IMR-90 (cell line): ENCODE measurements around the gene TUBG2. TPM values are rescaled to one million over a fixed set of nuclear protein-coding genes. Genes with fewer than 3 reads are reported as not detected.

Source experiments
- ATAC-seq: fragments of 200-7000 bp; cut with Tn5 transposase; 2 replicates; pipeline ENCODE4 v1.9.1; 2020; ENCODE audit warnings: low read depth, mild to moderate bottlenecking, moderate library complexity
- BruUV-seq: library from RNA; stranded (reverse); fragments of 400-500 nt; replicated peaks from 2 replicates; lab custom pipeline; 2021; lab: Mats Ljungman, UMichigan
- CTCF ChIA-PET: fragments of 300-600 bp; formaldehyde crosslinking; extraction: SDS; loops from one replicate; lab custom pipeline; 2021; ENCODE audit warnings: antibody characterized with exemption; lab: Yijun Ruan, JAX
- POLR2A ChIA-PET: fragments of 300-600 bp; sonication (Branson Sonifier 250); formaldehyde crosslinking; loops from one replicate; lab custom pipeline; 2022; ENCODE audit warnings: antibody characterized with exemption; ENCODE audit not compliant: unreplicated experiment; lab: Charles Lee
- DNase-seq: peaks from one replicate; pipeline ENCODE4 v3.0.0; 2013
- H2AFZ ChIP-seq: replicated peaks from 2 replicates; pipeline ENCODE3; 2013; ENCODE audit warnings: low read length, mild to moderate bottlenecking; ENCODE audit not compliant: poor library complexity
- H2AK5ac ChIP-seq: 2 replicates; pipeline ENCODE4 v1.6.1; 2013; ENCODE audit warnings: low read depth, low read length, inconsistent platforms
- H2AK9ac ChIP-seq: replicated peaks from 2 replicates; pipeline ENCODE3; 2013; ENCODE audit warnings: mild to moderate bottlenecking, low read depth, low read length, moderate library complexity; ENCODE audit not compliant: poor library complexity
- H2BK120ac ChIP-seq: 2 replicates; pipeline ENCODE4 v1.6.1; 2013; ENCODE audit warnings: low read depth, low read length, inconsistent platforms
- H2BK15ac ChIP-seq: 3 replicates; pipeline ENCODE4 v1.6.1; 2013; ENCODE audit warnings: low read depth, low read length, inconsistent platforms
- H2BK20ac ChIP-seq: 2 replicates; pipeline ENCODE4 v1.6.1; 2013; ENCODE audit warnings: low read depth, mild to moderate bottlenecking, inconsistent platforms, low read length, moderate library complexity
- H2BK5ac ChIP-seq: 2 replicates; pipeline ENCODE4 v1.6.1; 2013; ENCODE audit warnings: mild to moderate bottlenecking, low read depth, low read length, inconsistent platforms; ENCODE audit not compliant: poor library complexity, severe bottlenecking
- H3K14ac ChIP-seq: replicated peaks from 2 replicates; pipeline ENCODE4 v1.6.1; 2013; ENCODE audit warnings: low read depth, low read length, inconsistent platforms
- H3K18ac ChIP-seq: 2 replicates; pipeline ENCODE4 v1.6.1; 2013; ENCODE audit warnings: low read depth, low read length, control low read depth
- H3K23ac ChIP-seq: 2 replicates; pipeline ENCODE4 v1.6.1; 2013; ENCODE audit warnings: low read depth, low read length, inconsistent platforms
- H3K27ac ChIP-seq: 2 replicates; pipeline ENCODE4 v1.5.1; 2013; ENCODE audit warnings: mild to moderate bottlenecking, control low read depth, low read length; ENCODE audit not compliant: insufficient read depth
- H3K27me3 ChIP-seq: 2 replicates; pipeline ENCODE4 v1.6.1; 2013; ENCODE audit warnings: low read length; ENCODE audit not compliant: control insufficient read depth, insufficient read depth
- H3K36me3 ChIP-seq: 2 replicates; pipeline ENCODE4 v1.6.1; 2013; ENCODE audit warnings: low read length, mixed read lengths; ENCODE audit not compliant: control insufficient read depth, insufficient read depth
- H3K4ac ChIP-seq: 2 replicates; pipeline ENCODE4 v1.6.1; 2013; ENCODE audit warnings: low read depth, low read length, inconsistent platforms
- H3K4me1 ChIP-seq: 2 replicates; pipeline ENCODE4 v1.6.1; 2013; ENCODE audit warnings: low read length, mixed read lengths; ENCODE audit not compliant: control insufficient read depth, insufficient read depth
- H3K4me2 ChIP-seq: 2 replicates; pipeline ENCODE4 v1.6.1; 2013; ENCODE audit warnings: low read depth, mild to moderate bottlenecking, control low read depth, low read length, moderate library complexity
- H3K4me3 ChIP-seq: 2 replicates; pipeline ENCODE4 v1.5.1; 2013; ENCODE audit warnings: low read depth, mild to moderate bottlenecking, control low read depth, low read length, moderate library complexity; ENCODE audit not compliant: insufficient read depth
- H3K56ac ChIP-seq: 2 replicates; pipeline ENCODE4 v1.6.1; 2013; ENCODE audit warnings: low read length, inconsistent platforms; ENCODE audit not compliant: insufficient read depth; ENCODE audit errors: extremely low read depth
- H3K79me1 ChIP-seq, 2 experiments: 2 replicates each; pipeline ENCODE4 v1.6.1; 2013; ENCODE audit warnings: low read length in 2 of 2, inconsistent platforms in 1 of 2, low read depth in 1 of 2
- H3K9ac ChIP-seq: 2 replicates; pipeline ENCODE4 v1.6.1; 2013; ENCODE audit warnings: low read depth, low read length, control low read depth
- H3K9me1 ChIP-seq: 2 replicates; pipeline ENCODE4 v1.6.1; 2013; ENCODE audit warnings: low read length, inconsistent platforms; ENCODE audit not compliant: insufficient read depth
- H3K9me3 ChIP-seq: 2 replicates; pipeline ENCODE4 v1.6.1; 2013; ENCODE audit warnings: low read length; ENCODE audit not compliant: control insufficient read depth, insufficient read depth
- H4K20me1 ChIP-seq: 2 replicates; pipeline ENCODE4 v1.6.1; 2013; ENCODE audit warnings: low read length, inconsistent platforms; ENCODE audit not compliant: insufficient read depth
- H4K5ac ChIP-seq: 2 replicates; pipeline ENCODE4 v1.6.1; 2013; ENCODE audit warnings: mild to moderate bottlenecking, low read depth, low read length, control low read depth
- H4K8ac ChIP-seq, 2 experiments: 2 replicates each; pipeline ENCODE4 v1.6.1; 2013; ENCODE audit warnings: low read depth in 2 of 2, low read length in 2 of 2, control low read depth in 1 of 2, inconsistent platforms in 1 of 2
- H4K91ac ChIP-seq: 2 replicates; pipeline ENCODE4 v1.6.1; 2013; ENCODE audit warnings: low read depth, low read length, inconsistent platforms; ENCODE audit not compliant: insufficient read depth
- CEBPB ChIP-seq: IDR thresholded peaks from 2 replicates; pipeline ENCODE4 v1.6.1; 2012; ENCODE audit warnings: low read depth, low read length, improper control_type of control experiment
- CHD1 ChIP-seq: IDR thresholded peaks from 2 replicates; pipeline ENCODE4 v1.6.1; 2012; ENCODE audit warnings: low read depth, low read length, improper control_type of control experiment
- FOS ChIP-seq: fragments of 150-350 bp; IDR thresholded peaks from 2 replicates; pipeline ENCODE4 v1.6.1; 2016; ENCODE audit warnings: low read depth, low read length
- SMC3 ChIP-seq: fragments of 150-350 bp; IDR thresholded peaks from 2 replicates; pipeline ENCODE4 v1.6.1; 2016; ENCODE audit warnings: low read depth, mild to moderate bottlenecking, antibody characterized with exemption, low read length, moderate library complexity
- WGBS, 2 experiments: methylation state at CpG; one replicate each; pipeline versions ENCODE4 v1.1.5 to v1.1.7; 2013; ENCODE audit warnings: missing lambda C conversion rate in 2 of 2; ENCODE audit not compliant: insufficient read length in 1 of 2; ENCODE audit errors: extremely low coverage in 2 of 2; 5-methylcytosine and 5-hydroxymethylcytosine counted together
- dilution Hi-C: fragments of 300-500 bp; cut with HindIII; formaldehyde crosslinking; loops from one replicate; pipeline ENCODE4 v1.14.3; 2018; ENCODE audit warnings: low sequenced_read_pairs; ENCODE audit not compliant: unreplicated experiment
- in situ Hi-C: fragments of 300-500 bp; cut with MboI; formaldehyde crosslinking; loops from 3 replicates; pipeline ENCODE4 v1.14.3; 2019; ENCODE audit warnings: low sequenced_read_pairs, inconsistent platforms, mixed read lengths
- intact Hi-C: fragments of 100-400 bp; cut with micrococcal nuclease; formaldehyde crosslinking; loops from 2 replicates; pipeline ENCODE4 v1.10.0; 2022
- microRNA-seq, 2 experiments: library from miRNA; stranded (forward) in 1 of 2; unstranded in 1 of 2; fragments of 10-50 nt in 1 of 2; fragments of <30 nt in 1 of 2; gene quantifications in 1 of 2; microRNA quantifications in 1 of 2; one replicate each; pipeline versions ENCODE3 to v1.1.0; 2013 to 2020; ENCODE audit not compliant: insufficient read depth in 1 of 2, insufficient read length in 1 of 2, unreplicated experiment in 1 of 2
- polyA plus RNA-seq, 3 experiments: library from polyadenylated mRNA; depleted of rRNA; stranded (reverse); fragments of >200 nt; gene quantifications; 2 replicates each; pipeline ENCODE4 v1.2.3, GENCODE V29; 2012; ENCODE audit warnings: low replicate concordance in 1 of 3
- small RNA-seq, 5 experiments: library from RNA; depleted of rRNA; stranded (forward); fragments of <200 nt; gene quantifications; one replicate each; pipeline ENCODE3, GENCODE V24; 2012
- total RNA-seq: library from RNA; depleted of rRNA; stranded (reverse); fragments of >200 nt; gene quantifications from 2 replicates; pipeline ENCODE4 v1.2.3, GENCODE V29; 2012; rRNA removed
- TF ChIP-seq, protein P1 (sequence below): fragments of 150-350 bp; IDR thresholded peaks from 2 replicates; pipeline ENCODE4 v1.6.1; 2016; ENCODE audit warnings: low read depth, mild to moderate bottlenecking, low read length, moderate library complexity, borderline replicate concordance

TUBG2 gene
- total and polyA plus RNA-seq, 2 of the 4 experiments (the other 2 are of a cell fraction) = 3.6 to 24.6 TPM

DNA sequence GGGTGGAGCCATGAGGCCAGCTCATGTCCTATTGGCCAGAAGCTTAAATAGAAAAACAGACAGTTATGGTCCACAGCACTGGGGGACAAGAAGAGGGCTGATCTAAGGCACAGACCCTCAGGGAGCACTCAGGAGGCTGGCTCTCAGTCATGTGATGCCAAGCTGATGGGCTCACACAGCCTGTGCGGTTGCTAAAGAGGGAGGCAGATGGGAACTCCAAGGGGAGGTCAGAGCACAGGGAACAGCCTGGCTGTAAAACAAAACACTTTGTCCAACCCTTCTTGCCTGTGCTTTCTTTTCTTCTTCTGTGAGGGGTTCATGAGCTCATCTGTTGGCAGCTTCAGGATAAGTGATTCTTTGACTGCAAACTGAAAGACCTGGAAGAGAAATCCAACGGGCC, 50.5 kb downstream of the TUBG2 start:
- Histone ChIP-seq H3K4me2 (no peak overlapping the region), H3K18ac (no peak overlapping the region), H3K79me1 (no peaks in the 10 kb centered on the region), H4K91ac (no peak overlapping the region), H2AK9ac (no peak overlapping the region), H3K9me1 (no peaks in the 10 kb centered on the region; the same call in 1 of the 2 replicates), H2AK5ac (no peak overlapping the region), H3K4me3 (no peak overlapping the region), H3K4me1 (no peaks in the 10 kb centered on the region), H2AFZ (no peak overlapping the region), H3K36me3 (peaks cover 65% of the 10 kb centered on the region), H2BK120ac (no peak overlapping the region), H3K9ac (no peak overlapping the region), H4K20me1 (no peaks in the 10 kb centered on the region), H2BK5ac (no peak overlapping the region), H3K9me3 (no peaks in the 10 kb centered on the region), H4K5ac (no peak overlapping the region), H3K27ac (no peak overlapping the region), H4K8ac (no peak overlapping the region), H3K4ac (no peak overlapping the region), H3K14ac (no peak overlapping the region), H3K27me3 (no peaks in the 10 kb centered on the region), H3K23ac (no peak overlapping the region), H2BK20ac (no peak overlapping the region), H3K56ac (no peak overlapping the region), H2BK15ac (no peak overlapping the region)
- DNase-seq (no peak), ATAC-seq (no peak)
- in situ Hi-C loops = no loop called here
- no CpG with 5 or more reads among the region's 2 CpGs for WGBS, 2 experiments
- dilution Hi-C loops = no loop called here
- CTCF ChIA-PET = no interaction called here
- BruUV-seq = no TSS peak
- no peak for TF ChIP-seq CEBPB
- no peak for TF ChIP-seq FOS
- TF ChIP-seq SMC3 = no peak
- TF ChIP-seq, protein P1, sequence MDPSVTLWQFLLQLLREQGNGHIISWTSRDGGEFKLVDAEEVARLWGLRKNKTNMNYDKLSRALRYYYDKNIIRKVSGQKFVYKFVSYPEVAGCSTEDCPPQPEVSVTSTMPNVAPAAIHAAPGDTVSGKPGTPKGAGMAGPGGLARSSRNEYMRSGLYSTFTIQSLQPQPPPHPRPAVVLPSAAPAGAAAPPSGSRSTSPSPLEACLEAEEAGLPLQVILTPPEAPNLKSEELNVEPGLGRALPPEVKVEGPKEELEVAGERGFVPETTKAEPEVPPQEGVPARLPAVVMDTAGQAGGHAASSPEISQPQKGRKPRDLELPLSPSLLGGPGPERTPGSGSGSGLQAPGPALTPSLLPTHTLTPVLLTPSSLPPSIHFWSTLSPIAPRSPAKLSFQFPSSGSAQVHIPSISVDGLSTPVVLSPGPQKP = no peak
- no peak for TF ChIP-seq CHD1
- intact Hi-C loops = no loop called here
- POLR2A ChIA-PET = interaction anchor here (0.8 kb wide), 1 partner anchor 115 kb away, joined by 3 read pairs; the partner anchor contains the start of gene BECN1

Small RNA genes within 50 kb of the gene (microRNA-seq; reads per million reads assigned to microRNA genes)
- 0 to 0.73 reads per million in 2 experiments for gene MIR6780A

Small RNA genes within 50 kb of the gene (small RNA-seq; reads per million reads assigned to genes)
- gene MIR6780A = 0 reads per million in 5 experiments

Other genes starting within 250 kb of the TUBG2 start
- gene CAVIN1, start 236.0 kb upstream of the TUBG2 start, total RNA-seq = 556 and 644 TPM in 2 replicates
- gene CAVIN1, start 236.0 kb upstream of the TUBG2 start, polyA plus RNA-seq (2012; rRNA removed) = 491 and 533 TPM in 2 replicates
- gene ATP6V0A1, start 200.4 kb upstream of the TUBG2 start, total RNA-seq = 18.8 and 23.6 TPM in 2 replicates
- gene ATP6V0A1, start 200.4 kb upstream of the TUBG2 start, polyA plus RNA-seq (2012; rRNA removed) = 34.0 and 36.2 TPM in 2 replicates
- 6.5 and 7.5 TPM in 2 replicates for gene NAGLU, start 123.0 kb upstream of the TUBG2 start, total RNA-seq
- gene NAGLU, start 123.0 kb upstream of the TUBG2 start, polyA plus RNA-seq (2012; rRNA removed) = 29.2 TPM in 2 replicates
- 0.56 and 0.72 TPM in 2 replicates for gene HSD17B1, start 106.4 kb upstream of the TUBG2 start, total RNA-seq
- gene HSD17B1, start 106.4 kb upstream of the TUBG2 start, polyA plus RNA-seq (2012; rRNA removed) = 1.4 and 2.9 TPM in 2 replicates
- 9.7 and 10.6 TPM in 2 replicates for gene COASY, start 97.1 kb upstream of the TUBG2 start, total RNA-seq
- gene COASY, start 97.1 kb upstream of the TUBG2 start, polyA plus RNA-seq (2012; rRNA removed) = 44.0 and 46.6 TPM in 2 replicates
- 37.5 and 37.8 TPM in 2 replicates for gene MLX, start 92.2 kb upstream of the TUBG2 start, total RNA-seq
- gene MLX, start 92.2 kb upstream of the TUBG2 start, polyA plus RNA-seq (2012; rRNA removed) = 45.5 and 45.6 TPM in 2 replicates
- gene PSMC3IP, start 81.6 kb upstream of the TUBG2 start, total RNA-seq = 5.6 and 8.9 TPM in 2 replicates
- 9.8 and 11.1 TPM in 2 replicates for gene PSMC3IP, start 81.6 kb upstream of the TUBG2 start, polyA plus RNA-seq (2012; rRNA removed)
- gene RETREG3, start 49.9 kb upstream of the TUBG2 start, total RNA-seq = 44.1 and 47.2 TPM in 2 replicates
- gene RETREG3, start 49.9 kb upstream of the TUBG2 start, polyA plus RNA-seq (2012; rRNA removed) = 18.1 and 24.4 TPM in 2 replicates
- 38.9 and 42.5 TPM in 2 replicates for gene TUBG1, start 49.6 kb upstream of the TUBG2 start, total RNA-seq
- 93.8 and 94.5 TPM in 2 replicates for gene TUBG1, start 49.6 kb upstream of the TUBG2 start, polyA plus RNA-seq (2012; rRNA removed)
- 2.5 and 2.9 TPM in 2 replicates for gene PLEKHH3, start 17.7 kb downstream of the TUBG2 start, total RNA-seq
- 10.5 and 13.2 TPM in 2 replicates for gene PLEKHH3, start 17.7 kb downstream of the TUBG2 start, polyA plus RNA-seq (2012; rRNA removed)
- 0.36 and 0.56 TPM in 2 replicates for gene CCR10, start 22.6 kb downstream of the TUBG2 start, total RNA-seq
- 2.4 and 3.0 TPM in 2 replicates for gene CCR10, start 22.6 kb downstream of the TUBG2 start, polyA plus RNA-seq (2012; rRNA removed)
- gene CNTNAP1, start 23.2 kb downstream of the TUBG2 start, total RNA-seq = 10.6 and 12.2 TPM in 2 replicates
- 72.2 and 77.0 TPM in 2 replicates for gene CNTNAP1, start 23.2 kb downstream of the TUBG2 start, polyA plus RNA-seq (2012; rRNA removed)
- 17.6 and 18.6 TPM in 2 replicates for gene EZH1, start 85.8 kb downstream of the TUBG2 start, total RNA-seq
- 21.1 and 27.3 TPM in 2 replicates for gene EZH1, start 85.8 kb downstream of the TUBG2 start, polyA plus RNA-seq (2012; rRNA removed)
- gene RAMP2, start 101.9 kb downstream of the TUBG2 start, total RNA-seq = 0.18 and 0.28 TPM in 2 replicates
- gene RAMP2, start 101.9 kb downstream of the TUBG2 start, polyA plus RNA-seq (2012; rRNA removed) = 1.6 and 2.5 TPM in 2 replicates
- gene VPS25, start 114.2 kb downstream of the TUBG2 start, total RNA-seq = 71.3 and 78.3 TPM in 2 replicates
- 127 and 130 TPM in 2 replicates for gene VPS25, start 114.2 kb downstream of the TUBG2 start, polyA plus RNA-seq (2012; rRNA removed)
- gene WNK4, start 121.3 kb downstream of the TUBG2 start, total RNA-seq = 1.3 and 1.9 TPM in 2 replicates
- 15.1 and 16.2 TPM in 2 replicates for gene WNK4, start 121.3 kb downstream of the TUBG2 start, polyA plus RNA-seq (2012; rRNA removed)
- 50.5 and 78.1 TPM in 2 replicates for gene COA3, start 139.4 kb downstream of the TUBG2 start, total RNA-seq
- gene COA3, start 139.4 kb downstream of the TUBG2 start, polyA plus RNA-seq (2012; rRNA removed) = 66.8 and 75.9 TPM in 2 replicates
- not detected in 2 replicates for gene CNTD1, start 139.6 kb downstream of the TUBG2 start, total RNA-seq
- not detected in 2 replicates for gene CNTD1, start 139.6 kb downstream of the TUBG2 start, polyA plus RNA-seq (2012; rRNA removed)
- gene BECN1, start 165.0 kb downstream of the TUBG2 start, total RNA-seq = 93.9 and 119 TPM in 2 replicates
- 73.1 and 84.0 TPM in 2 replicates for gene BECN1, start 165.0 kb downstream of the TUBG2 start, polyA plus RNA-seq (2012; rRNA removed)
- 72.4 and 92.2 TPM in 2 replicates for gene PSME3, start 174.1 kb downstream of the TUBG2 start, total RNA-seq
- gene PSME3, start 174.1 kb downstream of the TUBG2 start, polyA plus RNA-seq (2012; rRNA removed) = 89.4 and 100 TPM in 2 replicates
- gene AOC2, start 185.3 kb downstream of the TUBG2 start, total RNA-seq = 0.28 and 0.36 TPM in 2 replicates
- 0.34 and 0.41 TPM in 2 replicates for gene AOC2, start 185.3 kb downstream of the TUBG2 start, polyA plus RNA-seq (2012; rRNA removed)
- gene AOC3, start 191.9 kb downstream of the TUBG2 start, total RNA-seq = under 0.01 TPM in 1 of 2 replicates, not detected in the other
- gene AOC3, start 191.9 kb downstream of the TUBG2 start, polyA plus RNA-seq (2012; rRNA removed) = 0.10 and 0.17 TPM in 2 replicates
- gene G6PC1, start 241.5 kb downstream of the TUBG2 start, total RNA-seq = not detected in 2 replicates
- not detected in 2 replicates for gene G6PC1, start 241.5 kb downstream of the TUBG2 start, polyA plus RNA-seq (2012; rRNA removed)